ENCODE data around the gene CALCB.

The CALCB gene

GRCh38 chr11:15091175-15091574 lies 17.8 kb downstream of the CALCB start:
- no peak overlapping the region for H3K27ac ChIP-seq
- TF ChIP-seq CTCF (conservative IDR thresholded peaks at IDR 0.05) = no peak

- no peak overlapping the region for H3K27ac ChIP-seq
- no peak for TF ChIP-seq CTCF (conservative IDR thresholded peaks at IDR 0.05)
Measured at GRCh38 chr11:15091625-15092024, 18.2 kb downstream of the CALCB start.

DNA sequence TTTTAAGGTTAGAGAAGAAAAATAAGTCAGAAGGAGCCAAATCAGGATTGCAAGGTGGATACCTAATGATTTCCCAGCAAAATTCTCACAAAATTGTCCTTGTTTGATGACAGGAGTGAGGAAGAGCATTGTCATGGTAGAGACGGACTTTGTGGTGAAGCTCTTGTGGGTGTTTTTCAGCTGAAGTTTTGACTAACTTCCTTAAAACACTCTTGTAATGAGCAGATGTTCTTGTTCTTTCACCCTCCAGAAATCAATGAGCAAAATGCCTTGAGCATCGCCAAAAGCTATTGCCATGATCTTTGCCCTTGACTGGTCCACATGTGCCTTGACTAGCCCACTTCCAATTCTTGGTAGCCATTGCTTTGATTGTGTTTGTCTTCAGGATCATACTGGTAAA lies 20.0 kb downstream of the CALCB start:
- H3K27ac ChIP-seq = no peak overlapping the region
- TF ChIP-seq CTCF (conservative IDR thresholded peaks at IDR 0.05) = no peak

DNA sequence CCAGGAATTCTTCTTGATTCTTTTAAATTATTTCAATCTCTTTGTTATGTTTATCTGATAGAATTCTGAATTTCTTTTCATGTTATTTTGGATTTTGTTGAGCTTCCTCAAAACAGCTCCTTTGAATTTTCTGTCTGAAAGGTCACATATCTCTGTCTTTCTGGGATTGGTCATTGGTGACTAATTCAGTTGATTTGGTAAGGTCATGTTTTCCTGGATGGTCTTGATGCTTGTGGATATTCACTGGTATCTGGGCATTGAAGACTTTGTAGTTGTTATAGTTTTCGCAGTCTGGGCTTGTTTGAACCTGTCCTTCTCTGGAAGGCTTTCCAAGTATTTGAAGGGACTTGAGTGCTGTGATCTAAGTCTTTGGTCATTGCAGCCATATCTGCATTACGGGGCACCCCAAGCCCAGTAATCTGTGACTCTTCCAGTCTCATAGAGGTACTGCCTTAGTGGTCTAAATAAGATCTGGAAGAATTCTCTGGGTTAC lies 22.4 kb downstream of the CALCB start:
- H3K27ac ChIP-seq = no peak overlapping the region
- no peak for TF ChIP-seq CTCF (conservative IDR thresholded peaks at IDR 0.05)

DNA sequence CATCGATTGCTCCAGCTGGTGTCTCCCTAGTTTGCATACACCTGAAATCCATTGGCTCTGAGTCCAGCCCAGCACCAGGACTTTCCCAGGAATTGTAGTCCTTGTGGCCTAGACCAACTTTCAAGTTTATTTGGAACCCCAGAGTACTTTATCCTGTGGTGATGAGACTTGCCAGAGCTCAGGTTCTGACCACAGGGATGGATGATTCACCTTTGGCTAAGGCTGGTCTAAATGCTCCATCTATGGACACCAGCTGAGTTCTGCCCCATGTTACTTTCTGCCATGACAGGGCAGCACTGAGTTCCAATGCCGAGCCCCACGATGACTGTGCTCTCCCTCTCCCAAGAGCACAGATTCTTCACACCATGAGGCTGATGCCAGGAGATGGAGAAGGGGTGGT lies 24.0 kb downstream of the CALCB start:
- TF ChIP-seq CTCF (conservative IDR thresholded peaks at IDR 0.05) = no peak
- H3K27ac ChIP-seq = no peak overlapping the region

- H3K27ac ChIP-seq = no peak overlapping the region
- TF ChIP-seq CTCF (conservative IDR thresholded peaks at IDR 0.05) = no peak
Measured at GRCh38 chr11:15099267-15099666, 25.9 kb downstream of the CALCB start.

DNA sequence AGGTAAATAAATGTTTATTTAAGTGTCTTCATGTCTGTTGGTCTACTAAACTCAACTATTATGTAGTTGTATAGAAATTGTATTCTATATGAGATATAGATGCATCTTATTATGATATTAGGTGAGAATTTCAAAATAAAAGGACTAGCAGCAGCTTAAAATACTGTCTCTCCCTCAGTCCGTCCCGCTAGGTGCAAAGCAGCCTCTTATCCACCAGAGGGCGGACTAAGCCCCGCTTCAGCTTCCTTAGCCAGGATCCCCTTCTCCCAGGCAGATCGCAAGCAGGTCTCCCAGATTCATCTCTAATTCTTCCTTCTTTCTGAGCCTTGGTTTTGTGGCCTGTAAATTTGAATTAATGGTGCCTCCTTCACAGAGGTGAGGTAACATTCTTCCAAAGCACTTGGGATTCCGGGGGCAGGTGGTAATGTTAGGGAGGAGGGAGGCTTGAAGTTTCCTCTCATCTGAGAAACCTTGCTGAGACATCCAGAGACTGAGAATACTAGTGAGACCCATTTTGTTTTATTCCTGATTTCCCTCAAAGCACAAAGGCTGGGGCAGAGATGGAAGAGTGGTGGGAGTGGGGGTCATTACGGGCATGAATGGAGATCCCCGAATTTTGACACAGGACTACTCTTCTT lies 27.8 kb downstream of the CALCB start:
- H3K27ac ChIP-seq = no peak overlapping the region
- TF ChIP-seq CTCF (conservative IDR thresholded peaks at IDR 0.05) = peak; percentile 95

Data from VCaP (cell line).